GM21390 (cell line): Measurements from ENCODE around the gene SCAF11.
"Not testable (repeated sequence)": the region's sequence is repeated elsewhere in the genome, so short reads cannot be mapped to it uniquely, and the experiment has no call there.

Experiments
- ATAC-seq: cut with Tn5 transposase; IDR thresholded peaks from one replicate; pipeline ENCODE4 v1.9.1; 2021; ENCODE audit not compliant: unreplicated experiment

Gene SCAF11, protein sequence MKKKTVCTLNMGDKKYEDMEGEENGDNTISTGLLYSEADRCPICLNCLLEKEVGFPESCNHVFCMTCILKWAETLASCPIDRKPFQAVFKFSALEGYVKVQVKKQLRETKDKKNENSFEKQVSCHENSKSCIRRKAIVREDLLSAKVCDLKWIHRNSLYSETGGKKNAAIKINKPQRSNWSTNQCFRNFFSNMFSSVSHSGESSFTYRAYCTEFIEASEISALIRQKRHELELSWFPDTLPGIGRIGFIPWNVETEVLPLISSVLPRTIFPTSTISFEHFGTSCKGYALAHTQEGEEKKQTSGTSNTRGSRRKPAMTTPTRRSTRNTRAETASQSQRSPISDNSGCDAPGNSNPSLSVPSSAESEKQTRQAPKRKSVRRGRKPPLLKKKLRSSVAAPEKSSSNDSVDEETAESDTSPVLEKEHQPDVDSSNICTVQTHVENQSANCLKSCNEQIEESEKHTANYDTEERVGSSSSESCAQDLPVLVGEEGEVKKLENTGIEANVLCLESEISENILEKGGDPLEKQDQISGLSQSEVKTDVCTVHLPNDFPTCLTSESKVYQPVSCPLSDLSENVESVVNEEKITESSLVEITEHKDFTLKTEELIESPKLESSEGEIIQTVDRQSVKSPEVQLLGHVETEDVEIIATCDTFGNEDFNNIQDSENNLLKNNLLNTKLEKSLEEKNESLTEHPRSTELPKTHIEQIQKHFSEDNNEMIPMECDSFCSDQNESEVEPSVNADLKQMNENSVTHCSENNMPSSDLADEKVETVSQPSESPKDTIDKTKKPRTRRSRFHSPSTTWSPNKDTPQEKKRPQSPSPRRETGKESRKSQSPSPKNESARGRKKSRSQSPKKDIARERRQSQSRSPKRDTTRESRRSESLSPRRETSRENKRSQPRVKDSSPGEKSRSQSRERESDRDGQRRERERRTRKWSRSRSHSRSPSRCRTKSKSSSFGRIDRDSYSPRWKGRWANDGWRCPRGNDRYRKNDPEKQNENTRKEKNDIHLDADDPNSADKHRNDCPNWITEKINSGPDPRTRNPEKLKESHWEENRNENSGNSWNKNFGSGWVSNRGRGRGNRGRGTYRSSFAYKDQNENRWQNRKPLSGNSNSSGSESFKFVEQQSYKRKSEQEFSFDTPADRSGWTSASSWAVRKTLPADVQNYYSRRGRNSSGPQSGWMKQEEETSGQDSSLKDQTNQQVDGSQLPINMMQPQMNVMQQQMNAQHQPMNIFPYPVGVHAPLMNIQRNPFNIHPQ (N-terminal part only)

DNA sequence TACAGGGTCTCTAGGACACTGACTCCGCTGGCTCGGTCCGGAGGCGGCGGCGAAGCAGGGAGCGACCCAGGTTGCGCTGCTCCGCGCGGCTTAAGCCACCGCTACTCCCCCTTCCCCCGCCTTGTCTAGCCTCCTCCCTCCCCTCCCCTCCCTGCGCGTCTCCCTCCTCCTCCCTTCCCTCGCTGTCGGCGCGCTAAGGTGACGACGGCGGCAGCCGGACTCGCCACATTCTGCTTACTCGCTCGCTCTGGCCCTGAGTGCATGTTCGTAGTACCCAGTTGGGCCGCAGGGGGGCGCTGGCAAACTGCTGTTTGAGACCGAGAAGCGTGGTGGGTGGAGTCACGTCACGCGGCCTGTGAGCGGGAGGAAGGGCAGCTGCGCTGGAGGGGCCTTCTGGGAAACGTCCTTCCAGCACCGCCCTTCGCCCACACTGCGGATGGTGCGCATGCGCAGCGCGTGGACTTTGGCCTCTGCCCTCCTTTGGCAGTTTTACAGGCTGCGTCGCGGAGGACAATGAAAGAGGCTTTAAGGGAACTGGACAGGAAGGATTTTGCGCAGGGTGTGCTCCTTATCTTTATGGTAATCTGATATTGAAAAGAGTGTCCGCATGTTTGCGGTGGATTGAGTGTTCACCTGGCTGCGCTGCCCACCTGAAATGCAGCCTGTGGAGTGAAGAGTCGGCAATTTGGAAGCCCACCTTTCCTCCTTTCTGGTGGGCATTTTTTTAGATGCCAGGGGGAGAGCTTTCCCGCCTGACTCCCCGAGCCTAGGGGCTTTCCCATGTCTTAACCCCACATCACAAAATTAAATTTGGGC lies at the start of gene SCAF11:
Gene SCAF11, minus strand, starts transcription at position 107 of the 816 bp plus-strand sequence. CDS start 26,407 bp downstream, outside the sequence.
- peak; percentile 54 for ATAC-seq

DNA sequence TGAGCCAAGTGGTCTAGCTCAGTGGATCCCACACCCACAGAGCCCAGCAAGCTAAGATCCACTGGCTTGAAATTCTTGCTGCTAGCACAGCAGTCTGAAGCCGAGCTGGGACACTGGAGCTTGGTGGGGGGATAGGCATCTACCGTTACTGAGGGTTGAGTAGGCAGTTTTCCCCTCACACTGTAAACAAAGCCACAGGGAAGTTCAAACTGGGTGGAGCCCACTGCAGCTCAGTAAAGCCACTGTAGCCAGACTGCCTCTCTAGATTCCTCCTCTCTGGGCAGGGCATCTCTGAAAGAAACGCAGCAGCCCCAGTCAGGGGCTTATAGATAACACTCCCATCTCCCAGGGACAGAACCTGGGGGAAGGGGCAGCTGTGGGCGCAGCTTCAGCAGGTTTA lies 46.7 kb upstream of the SCAF11 start:
- ATAC-seq = not testable (repeated sequence)

DNA sequence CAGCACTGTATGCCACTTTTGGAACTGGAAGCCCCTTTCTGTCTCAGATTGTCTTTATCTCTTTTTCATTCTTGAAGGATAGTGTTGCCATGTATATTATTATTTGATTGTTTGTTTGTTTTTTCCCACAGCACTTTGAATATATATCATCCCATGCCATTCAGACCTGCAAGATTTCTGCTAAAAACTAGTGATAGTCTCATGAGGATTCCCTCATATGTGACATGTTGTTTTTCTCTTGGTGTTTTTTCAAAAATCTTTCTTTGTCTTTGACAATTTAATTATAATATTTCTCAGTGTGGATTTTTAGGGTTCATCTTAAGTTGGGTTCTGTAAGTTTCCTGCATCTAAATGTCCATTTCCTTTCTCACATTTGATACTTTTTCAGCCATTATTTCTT lies 36.8 kb upstream of the SCAF11 start:
- no peak for ATAC-seq

DNA sequence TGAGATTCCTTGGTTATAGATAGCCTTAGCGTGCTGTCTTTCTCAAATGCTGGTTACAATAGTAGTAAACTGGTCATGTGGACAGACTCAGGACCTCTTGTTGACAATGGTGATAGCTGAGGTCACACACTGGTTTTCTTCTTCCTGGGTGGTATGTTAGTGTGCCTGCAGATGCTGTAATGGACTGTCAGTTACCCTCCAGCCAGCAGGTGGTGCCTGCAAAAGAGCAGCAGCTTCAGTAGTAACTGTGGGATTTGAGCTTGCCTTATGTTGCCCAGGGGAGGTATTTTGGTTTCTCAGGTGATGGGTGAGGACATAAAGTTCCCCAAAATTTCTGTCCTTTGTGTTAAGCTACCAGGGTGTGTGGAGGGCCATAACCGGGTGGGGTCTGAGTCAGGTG lies 33.7 kb upstream of the SCAF11 start:
- no peak for ATAC-seq

DNA sequence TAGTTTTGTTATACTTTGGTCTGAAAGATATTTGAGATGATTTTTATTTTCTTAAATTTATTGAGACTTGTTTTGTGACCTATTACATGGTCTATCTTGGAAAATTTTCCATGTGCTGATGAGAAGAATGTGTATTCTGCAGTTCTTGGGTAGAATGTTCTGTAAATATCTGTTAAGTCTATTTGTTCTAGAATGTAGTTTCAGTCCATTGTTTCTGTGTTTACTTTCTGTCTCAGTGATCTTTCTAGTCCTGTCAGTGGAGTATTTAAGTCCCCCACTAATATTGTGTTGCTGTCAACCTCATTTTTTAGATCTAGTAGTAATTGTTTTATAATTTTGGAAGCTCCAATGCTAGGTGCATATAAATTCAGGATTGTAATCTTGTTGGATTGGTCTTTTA lies 30.4 kb upstream of the SCAF11 start:
- no peak for ATAC-seq

DNA sequence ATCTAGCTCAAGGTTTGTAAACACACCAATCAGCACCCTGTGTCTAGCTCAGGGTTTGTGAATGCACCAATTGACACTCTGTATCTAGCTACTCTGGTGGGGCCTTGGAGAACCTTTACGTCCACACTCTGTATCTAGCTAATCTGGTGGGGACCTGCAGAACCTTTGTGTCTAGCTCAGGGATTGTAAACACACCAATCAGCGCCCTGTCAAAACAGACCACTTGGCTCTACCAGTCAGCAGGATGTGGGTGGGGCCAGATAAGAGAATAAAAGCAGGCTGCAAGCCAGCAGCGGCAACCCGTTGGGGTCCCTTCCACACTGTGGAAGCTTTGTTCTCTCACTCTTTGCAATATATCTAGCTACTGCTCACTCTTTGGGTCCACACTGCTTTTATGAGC lies 28.3 kb upstream of the SCAF11 start:
- ATAC-seq = not testable (repeated sequence)

DNA sequence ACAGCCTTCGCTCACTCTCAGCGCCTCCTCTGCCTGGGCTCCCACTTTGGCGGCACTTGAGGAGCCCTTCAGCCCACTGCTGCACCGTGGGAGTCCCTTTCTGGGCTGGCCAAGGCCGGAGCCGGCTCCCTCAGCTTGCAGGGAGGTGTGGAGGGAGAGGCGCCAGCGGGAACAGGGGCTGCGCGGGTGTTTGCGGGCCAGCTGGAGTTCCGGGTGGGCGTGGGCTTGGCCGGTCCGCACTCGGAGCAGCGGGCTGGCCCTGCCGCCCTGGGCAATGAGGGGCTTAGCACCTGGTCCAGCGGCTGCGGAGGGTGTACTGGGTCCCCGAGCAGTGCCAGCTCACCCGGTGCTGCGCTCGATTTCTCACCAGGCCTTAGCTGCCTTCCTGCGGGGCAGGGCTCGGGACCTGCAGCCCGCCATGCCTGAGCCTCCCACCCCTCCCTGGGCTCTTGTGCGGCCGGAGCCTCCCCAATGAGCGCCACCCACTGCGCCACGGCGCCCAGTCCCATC lies 27.5 kb upstream of the SCAF11 start:
- ATAC-seq = not testable (repeated sequence)

DNA sequence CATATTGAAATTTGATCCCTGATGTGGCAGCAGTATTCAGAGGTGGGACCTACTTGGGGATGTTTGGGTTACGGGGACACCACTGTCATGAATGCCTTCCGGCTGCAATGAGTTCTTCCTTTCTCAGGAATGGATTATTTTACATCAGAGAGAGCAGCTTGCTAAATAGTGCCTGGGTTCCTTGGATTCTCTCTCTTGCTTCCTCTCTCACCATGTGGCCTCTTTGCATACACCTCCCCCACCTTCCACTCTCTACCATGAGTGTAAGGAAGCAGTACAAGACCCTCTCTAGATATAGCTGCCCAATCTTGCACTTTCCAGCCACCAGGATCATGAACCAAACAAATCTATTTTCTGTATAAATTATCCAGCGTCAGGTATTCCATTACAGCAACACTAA lies 15.4 kb upstream of the SCAF11 start:
- ATAC-seq = no peak

DNA sequence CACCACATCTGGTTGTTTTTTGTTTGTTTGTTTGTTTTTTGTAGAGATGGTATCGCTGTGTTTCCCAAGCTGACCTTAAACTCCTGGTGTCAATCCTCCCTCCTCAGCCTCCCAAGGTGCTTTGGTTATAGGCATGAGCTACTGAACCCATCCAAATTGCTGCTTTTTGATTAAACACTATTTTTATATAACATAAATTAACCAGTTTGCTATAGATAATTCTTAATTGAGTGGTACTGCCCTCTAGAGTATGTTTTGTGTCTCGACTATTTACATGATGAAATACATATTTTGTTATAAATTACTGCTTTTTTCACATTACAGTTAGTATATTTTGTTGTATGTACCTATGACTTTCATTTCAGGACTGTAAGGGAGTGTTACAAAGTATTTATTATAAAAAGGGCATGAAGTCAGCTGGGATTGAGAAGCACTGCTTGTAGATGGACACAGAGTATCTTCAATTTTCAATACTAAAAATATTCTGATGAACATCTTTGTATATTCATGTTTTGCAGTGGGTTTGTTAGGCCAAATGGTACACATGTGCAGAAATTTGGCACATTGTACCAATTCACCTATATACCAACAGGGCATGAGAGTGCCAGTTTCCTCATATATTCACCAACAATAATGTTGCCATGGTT lies 14.9 kb upstream of the SCAF11 start:
- ATAC-seq = no peak

DNA sequence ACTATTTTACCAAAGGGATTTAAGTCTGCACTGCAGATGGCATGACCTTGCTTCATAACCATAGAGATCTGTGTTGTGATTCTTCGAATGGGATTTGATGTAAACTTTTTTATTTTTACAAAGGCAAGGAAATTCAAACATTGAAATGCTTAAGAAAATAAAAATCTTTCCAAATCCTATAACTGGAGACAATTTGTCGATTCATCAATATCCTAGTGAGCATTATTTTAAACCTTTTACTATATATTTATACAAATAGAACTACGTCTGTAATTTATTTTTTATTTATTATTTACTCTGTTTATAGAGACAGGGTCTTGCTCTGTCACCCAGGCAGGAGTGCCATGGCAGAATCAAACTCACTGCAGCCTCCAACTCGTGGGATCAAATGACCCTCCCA lies 14.3 kb upstream of the SCAF11 start:
- ATAC-seq = no peak

DNA sequence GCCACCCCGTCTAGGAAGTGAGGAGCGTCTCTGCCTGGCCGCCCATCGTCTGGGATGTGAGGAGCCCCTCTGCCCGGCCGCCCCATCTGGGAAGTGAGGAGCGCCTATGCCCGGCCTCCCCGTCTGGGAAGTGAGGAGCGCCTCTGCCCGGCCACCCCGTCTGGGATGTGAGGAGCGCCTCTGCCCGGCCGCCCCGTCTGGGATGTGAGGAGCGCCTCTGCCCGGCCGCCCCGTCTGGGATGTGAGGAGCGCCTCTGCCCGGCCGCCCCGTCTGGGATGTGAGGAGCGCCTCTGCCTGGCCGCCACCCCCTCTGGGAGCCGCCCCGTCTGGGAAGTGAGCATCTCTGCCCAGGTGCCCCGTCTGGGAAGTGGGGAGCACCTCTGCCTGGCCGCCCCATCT lies 9.7 kb upstream of the SCAF11 start:
- ATAC-seq = not testable (repeated sequence)

DNA sequence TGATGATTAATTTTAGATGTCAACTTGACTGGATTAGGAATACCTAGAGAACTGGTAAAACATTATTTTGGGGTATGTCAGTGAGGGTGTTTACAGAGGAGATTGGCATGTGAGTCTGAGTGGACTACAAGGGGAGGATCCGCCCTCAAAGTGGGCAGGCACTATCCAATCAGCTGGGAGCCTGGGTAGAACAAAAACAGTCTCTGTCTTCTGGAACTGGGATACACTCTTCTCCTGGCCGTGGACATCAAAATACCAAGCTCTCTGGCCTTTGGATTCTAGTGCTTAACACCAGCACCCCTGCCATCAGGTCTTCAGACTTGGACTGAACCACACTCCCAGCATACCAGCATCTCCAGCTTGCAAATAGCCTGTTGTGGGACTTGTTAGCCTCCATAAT lies 4.4 kb upstream of the SCAF11 start:
- ATAC-seq = no peak

DNA sequence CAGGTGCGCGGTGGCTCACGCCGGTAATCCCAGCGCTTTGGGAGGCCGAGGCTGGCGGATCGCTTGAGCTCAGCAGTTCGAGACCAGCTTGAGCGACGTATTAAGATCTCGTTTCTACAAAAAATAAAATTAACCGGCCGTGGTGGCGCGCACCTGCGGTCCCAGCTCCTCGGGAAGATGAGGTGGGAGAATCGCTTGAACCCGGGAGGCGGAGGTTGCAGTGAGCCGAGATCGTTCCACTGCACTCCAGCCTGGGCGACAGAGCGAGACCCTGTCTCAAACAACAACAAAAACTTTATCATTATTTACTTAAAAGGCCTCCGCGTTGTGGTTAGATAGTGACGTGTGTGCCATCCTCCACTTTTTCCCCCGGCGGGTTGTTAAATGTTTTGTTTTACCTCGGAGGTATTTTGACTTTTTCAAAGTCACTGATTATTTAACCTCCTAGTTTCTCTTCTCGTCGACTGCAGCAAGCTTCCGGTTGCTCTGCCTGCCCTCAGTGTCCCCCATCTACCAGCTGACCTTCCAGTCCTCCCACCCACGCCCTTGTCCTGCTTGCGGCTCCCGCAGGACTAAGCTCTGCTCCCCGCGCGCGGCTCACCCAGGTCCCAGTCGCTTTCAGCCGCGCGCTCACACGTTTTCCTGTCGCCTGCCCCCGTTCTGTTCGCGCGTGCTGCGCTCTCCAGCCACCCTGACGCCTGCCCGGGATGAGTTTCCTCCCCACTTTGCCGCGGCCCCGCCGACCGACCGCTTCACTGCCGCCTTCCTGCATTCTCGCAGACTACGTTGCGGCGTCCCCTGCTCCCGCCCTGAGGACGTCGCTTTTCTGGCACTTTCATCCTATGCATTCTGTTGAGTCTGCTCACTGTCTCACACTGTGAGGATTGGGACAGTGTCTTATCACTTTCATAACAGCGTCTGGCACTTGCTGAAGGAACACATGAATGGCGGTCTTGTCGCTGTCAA lies 1.2 kb upstream of the SCAF11 start:
- ATAC-seq = peak; percentile 34

DNA sequence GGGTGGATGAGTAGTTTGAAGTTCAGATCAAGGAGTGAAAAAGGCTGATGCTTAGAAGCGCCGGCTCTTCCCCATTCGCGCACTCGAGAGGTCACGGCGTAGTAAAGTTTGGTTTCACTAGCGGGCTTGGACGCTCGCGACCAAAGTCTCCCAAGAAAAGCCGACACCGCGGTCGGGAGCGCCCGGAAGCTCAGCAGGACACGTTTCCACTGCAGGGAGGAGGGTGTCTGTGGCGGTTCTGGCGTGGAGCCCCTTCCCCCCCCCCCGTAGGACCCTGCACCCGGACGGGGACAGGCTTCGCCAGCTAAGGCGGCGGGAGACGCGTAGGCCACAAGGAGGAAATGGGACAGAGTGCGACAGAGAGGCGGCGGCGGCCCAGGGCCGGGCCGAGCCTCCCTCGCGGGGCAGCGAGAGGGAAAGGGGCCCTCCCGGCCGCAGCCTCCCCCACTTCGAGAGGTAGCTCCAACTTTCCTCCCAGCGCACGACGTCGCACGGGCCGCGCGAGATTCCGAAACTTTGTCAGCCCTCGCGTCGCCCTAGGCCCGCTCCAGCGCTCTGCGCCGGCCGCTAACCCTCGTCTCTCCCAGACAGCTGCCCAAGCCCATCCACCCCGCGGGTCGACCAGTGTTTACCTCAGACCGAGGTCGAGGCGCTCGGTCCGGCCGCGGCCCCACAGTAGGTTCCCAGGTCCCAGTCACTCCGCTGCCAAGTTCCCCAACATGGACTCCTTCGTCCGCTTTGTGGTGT lies 480 bp downstream of the SCAF11 start:
- ATAC-seq = peak; percentile 25

DNA sequence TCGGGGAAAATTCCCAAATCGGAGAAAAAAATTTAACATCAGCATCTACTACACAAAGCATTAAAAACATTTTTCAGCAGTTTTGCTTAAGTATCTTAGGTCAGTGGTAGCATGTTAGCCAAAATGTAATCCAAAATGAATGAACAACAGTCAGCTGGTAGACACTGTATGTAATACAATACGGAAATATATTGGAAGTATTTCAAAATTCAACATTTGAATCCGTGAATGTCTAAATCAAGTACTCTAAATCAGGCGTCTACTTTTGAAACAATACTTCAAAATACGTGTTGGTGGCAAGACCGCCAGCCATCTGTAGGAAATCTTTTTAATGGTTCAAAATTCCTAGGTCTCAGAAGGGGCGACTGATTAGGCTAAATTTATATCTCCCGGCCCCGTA lies 1.1 kb downstream of the SCAF11 start:
- ATAC-seq = no peak

DNA sequence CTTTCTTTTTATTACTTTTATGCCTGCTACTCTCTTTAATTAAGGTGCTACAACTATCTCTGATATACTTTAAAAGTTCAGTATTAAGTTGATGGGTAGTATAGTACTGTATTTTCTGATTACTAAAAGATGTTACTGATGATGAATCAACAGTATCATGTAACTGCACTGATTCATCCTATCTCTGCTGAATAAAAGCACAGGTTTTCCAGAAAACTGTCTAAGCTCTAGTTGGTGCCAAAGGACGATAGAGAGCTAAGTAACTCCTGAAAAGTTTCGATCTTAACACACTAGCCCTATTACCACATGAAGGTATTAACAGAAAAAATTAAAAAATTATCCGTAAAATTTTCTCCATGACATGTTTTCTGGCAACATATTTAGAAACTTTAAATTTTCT lies 2.1 kb downstream of the SCAF11 start:
- no peak for ATAC-seq

DNA sequence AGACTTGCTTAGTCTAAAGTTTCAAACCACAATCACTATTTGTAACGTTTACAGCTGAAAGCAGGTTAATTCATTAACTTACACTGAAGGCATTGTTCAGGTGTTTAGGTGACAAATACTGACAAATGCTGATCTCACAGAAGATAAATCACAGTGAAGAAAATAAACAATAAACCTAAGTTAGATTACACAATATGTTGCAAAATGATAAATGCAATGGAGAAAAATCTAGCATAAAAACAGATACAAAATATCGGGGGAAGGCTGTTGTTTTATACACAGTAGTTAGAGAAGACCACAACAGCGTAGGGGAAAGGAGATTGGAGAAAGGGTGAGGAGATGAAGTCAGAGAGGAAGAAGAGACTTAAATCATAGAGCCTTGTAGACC lies 3.0 kb downstream of the SCAF11 start:
- no peak for ATAC-seq
